Astrocyte of the spinal cord (primary cell): ENCODE measurements around the gene CCR8.
"Not testable (repeated sequence)": the region's sequence is repeated elsewhere in the genome, so short reads cannot be mapped to it uniquely, and the experiment has no call there.

Experiments used
- DNase-seq: peaks from one replicate; pipeline ENCODE4 v3.0.0; 2011; ENCODE audit warnings: low read depth, low spot score
- H3K4me3 ChIP-seq: 2 replicates; pipeline ENCODE4 v1.5.1; 2011; ENCODE audit warnings: low read depth, mild to moderate bottlenecking, low read length, moderate library complexity
- CTCF ChIP-seq: IDR thresholded peaks from 2 replicates; pipeline ENCODE4 v1.5.1; 2012; ENCODE audit warnings: low read depth, mild to moderate bottlenecking, low read length, inconsistent platforms
- in situ Hi-C: cut with HindIII; loops from 2 replicates; pipeline ENCODE4 v1.10.0; 2017; ENCODE audit warnings: low sequenced_read_pairs

CCR8 gene

DNA sequence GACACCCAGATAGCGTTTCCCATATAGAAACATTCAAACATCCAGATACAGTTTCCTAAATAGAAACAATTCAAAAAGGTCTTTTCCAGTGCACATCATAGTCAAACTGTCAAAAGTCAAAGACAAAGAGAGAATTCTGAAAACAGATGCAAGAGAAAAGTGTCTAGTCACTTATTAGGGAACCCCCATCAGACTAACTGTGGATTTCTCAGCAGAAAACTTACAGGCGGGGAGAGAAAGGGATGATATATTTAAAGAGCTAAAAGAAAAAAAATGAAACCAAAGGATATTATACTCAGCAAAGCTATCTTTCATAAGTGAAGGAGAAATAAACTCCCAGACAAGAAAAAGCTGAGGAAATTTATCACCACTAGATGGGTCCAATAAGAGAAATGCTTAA lies 27.3 kb upstream of the CCR8 start:
- no peak for TF ChIP-seq CTCF
- no peak overlapping the region for H3K4me3 ChIP-seq
- in situ Hi-C loops = no loop called here
- no peak for DNase-seq

DNA sequence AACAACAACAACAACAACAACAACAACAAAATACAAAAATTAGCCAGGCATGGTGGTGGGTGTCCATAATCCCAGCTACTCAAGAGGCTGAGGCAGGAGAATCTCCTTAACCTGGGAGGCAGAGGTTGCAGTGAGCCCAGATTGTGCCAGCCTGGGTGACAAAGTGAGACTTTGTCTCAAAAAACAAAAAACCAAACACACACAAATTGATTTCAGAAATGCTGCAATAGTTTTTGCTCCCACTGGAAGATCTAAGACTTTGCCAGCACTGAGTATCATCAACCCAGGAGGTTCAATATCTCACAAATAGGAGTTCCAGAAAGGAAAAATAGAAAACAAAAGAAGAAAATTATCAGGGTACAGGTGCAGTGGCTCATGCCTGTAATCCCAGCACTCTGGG lies 16.2 kb upstream of the CCR8 start:
- TF ChIP-seq CTCF = no peak
- DNase-seq = no peak
- in situ Hi-C loops = no loop called here
- no peak overlapping the region for H3K4me3 ChIP-seq

GRCh38 chr3:39315420-39315819 lies 14.1 kb upstream of the CCR8 start:
- in situ Hi-C loops = no loop called here
- no peak overlapping the region for H3K4me3 ChIP-seq
- no peak for DNase-seq
- TF ChIP-seq CTCF = no peak

- TF ChIP-seq CTCF = no peak
- in situ Hi-C loops = no loop called here
- no peak for DNase-seq
- H3K4me3 ChIP-seq = no peak overlapping the region
These were observed 11.8 kb upstream of the CCR8 start for GRCh38 chr3:39317571-39318169.

- in situ Hi-C loops = no loop called here
- no peak overlapping the region for H3K4me3 ChIP-seq
- TF ChIP-seq CTCF = no peak
- DNase-seq = no peak
These were observed 11.2 kb upstream of the CCR8 start for GRCh38 chr3:39318301-39318700.

DNA sequence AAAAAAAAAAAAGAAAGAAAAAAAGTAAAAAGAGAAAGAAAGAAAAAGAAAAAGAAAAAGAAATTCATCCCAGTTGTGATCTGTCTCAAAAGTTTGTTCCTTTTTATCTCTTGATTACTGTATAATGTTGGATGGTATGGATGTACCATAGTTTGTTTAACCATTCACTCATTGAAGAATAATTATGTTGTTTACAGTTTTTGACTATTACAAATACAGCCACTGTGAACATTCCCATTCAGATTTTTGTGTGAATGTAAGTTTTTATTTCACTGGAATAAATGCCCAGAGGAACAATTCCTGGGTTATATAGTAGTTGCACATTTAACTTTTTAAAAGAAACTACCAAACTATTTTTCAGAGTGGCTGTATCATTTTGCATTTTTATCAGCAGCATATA lies 10.3 kb upstream of the CCR8 start:
- no peak overlapping the region for H3K4me3 ChIP-seq
- in situ Hi-C loops = no loop called here
- no peak for DNase-seq
- TF ChIP-seq CTCF = no peak

GRCh38 chr3:39321574-39321983 lies 7.9 kb upstream of the CCR8 start:
- DNase-seq, in situ Hi-C loops, H3K4me3 ChIP-seq: not testable (repeated sequence)

DNA sequence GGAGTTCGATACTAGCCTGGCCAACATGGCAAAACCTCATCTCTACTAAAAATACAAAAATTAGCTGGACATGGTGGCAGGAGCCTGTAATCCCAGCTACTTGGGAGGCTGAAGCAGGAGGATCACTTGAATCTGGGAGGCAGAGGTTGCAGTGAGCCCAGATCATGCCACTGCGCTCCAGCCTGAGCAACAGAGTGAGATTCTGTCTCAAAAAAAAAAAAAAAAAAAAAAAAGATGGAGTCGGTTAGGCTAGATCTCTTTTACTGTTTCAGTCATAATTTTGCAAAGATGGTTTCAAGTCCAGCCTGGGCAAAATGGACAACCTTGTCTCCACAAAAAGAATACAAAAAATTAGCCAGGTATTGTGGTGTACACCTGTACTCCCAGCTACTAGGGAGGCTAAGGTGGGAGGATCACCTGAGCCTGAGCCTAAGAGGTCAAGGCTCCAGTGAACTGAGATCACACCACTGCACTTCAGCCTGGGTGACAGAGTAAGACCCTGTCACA lies 7.2 kb upstream of the CCR8 start:
- H3K4me3 ChIP-seq, in situ Hi-C loops, DNase-seq: not testable (repeated sequence)
